Measurements from ENCODE around the gene ERGIC1.

Gene ERGIC1

GRCh38 chr5:172988276-172988675 is 154.2 kb downstream of the ERGIC1 start:
- no peak for ATAC-seq

DNA sequence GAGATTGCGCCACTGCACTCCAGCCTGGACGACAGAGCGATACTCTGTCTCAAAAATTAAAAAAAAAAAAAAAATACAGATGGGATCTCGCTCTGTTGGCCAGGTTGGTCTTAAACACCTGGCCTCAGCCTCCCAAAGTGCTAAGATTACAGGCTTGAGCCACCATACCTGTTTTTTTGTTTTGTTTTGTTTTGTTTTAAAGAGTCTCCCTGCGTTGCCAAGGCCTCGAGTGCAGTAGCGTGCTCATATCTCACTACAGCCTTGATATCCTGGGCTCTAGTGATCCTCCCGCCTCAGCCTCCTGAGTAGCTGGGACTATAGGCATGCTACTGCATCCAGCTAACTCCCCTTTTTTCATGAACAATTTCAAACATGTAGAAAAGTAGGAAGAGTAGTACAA is 156.7 kb downstream of the ERGIC1 start:
- no peak for ATAC-seq

GRCh38 chr5:172994405-172994804 is 160.4 kb downstream of the ERGIC1 start:
- ATAC-seq = no peak

GRCh38 chr5:172999372-172999973 is 165.4 kb downstream of the ERGIC1 start:
- ATAC-seq = no peak

DNA sequence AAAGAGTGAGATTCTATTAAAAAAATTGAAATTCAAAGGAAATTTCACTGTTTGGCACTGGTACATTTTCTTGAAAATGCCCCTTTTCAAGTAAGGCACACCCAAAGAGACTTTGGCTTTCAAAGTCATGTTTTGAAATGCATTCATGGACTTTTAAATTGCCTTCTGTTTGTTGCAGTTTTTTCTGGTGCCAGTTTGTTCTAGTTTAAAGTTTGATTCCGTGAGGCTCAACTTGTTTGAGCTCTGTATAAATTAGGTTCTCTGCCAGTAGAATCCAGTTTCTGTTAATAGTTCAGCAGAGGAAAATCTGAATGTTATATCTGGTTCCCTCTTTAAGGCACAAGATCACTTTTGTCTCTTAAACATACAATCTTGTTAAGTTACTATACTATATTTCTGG is 165.9 kb downstream of the ERGIC1 start:
- ATAC-seq = no peak

DNA sequence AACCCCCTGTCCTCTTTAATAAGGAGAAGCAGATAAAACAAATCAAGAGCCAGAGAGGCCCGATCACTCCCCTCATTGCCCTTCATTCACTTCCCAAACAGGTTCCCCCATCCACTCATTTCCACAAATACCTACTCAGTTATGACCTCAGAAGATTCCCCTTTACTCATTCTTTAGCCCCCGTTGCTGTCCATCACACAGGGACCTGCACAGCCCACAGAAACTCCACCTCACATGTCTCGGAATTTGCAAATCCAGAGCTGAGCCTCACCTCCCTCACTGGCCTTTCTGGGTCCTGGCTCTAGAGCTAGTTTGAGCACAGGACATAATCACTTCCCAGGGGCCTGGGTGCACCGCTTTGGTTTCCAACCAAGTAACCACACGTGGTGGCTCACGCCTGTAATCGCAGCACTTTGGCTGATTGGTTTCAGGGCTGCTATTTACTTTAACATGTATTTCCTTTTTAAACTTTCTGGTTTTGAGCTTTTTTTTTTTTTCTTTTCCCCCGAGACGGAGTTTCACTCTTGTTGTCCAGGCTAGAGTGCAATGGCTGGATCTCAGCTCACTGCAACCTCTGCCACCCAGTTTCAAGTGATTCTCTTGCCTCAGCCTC is 167.3 kb downstream of the ERGIC1 start:
- ATAC-seq = no peak

All from activated CD4-positive, CD25-positive, alpha-beta regulatory T cell treated with anti-CD3 and anti-CD28 coated beads, Interleukin-2, amount 50 U/mL, for 24 hours (primary cell).